Astrocyte of the cerebellum (primary cell): ENCODE results near the gene ATP8A2.

Source experiments
- DNase-seq: peaks from one replicate; pipeline ENCODE4 v3.0.0-alpha.2; 2011; ENCODE audit warnings: low read depth
- H3K4me3 ChIP-seq: 2 replicates; pipeline ENCODE4 v1.5.1; 2011; ENCODE audit warnings: mild to moderate bottlenecking, low read depth, low read length, moderate library complexity
- in situ Hi-C: cut with HindIII; loops from 2 replicates; pipeline ENCODE4 v1.10.0; 2017; ENCODE audit warnings: low sequenced_read_pairs
- TF ChIP-seq, protein P1 (sequence below): IDR thresholded peaks from 2 replicates; pipeline ENCODE4 v1.5.1; 2012; ENCODE audit warnings: low read length, low read depth, moderate library complexity, mild to moderate bottlenecking; ENCODE audit errors: missing control alignments

ATP8A2 gene

DNA sequence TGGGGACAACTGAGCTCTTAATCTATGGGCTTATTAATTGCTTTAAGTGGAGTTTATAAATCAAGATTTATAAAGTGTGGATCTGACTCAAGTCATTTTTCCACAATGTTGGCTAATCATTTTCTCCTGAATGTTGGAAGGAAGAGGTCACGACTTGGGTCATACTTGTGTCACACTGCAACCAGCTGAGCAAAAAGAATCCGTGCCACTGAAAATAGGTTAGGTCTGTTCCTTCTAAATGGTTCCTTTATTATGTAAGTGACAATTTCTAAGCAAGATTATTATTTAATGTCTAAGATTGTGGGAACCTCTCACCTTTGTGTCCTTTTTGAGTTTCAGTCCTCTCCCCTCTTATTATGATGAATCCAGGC, 501.5 kb downstream of the ATP8A2 start:
- H3K4me3 ChIP-seq, result no peak overlapping the region
- DNase-seq, result no peak
- in situ Hi-C loops, result no loop called here
- TF ChIP-seq, protein P1, sequence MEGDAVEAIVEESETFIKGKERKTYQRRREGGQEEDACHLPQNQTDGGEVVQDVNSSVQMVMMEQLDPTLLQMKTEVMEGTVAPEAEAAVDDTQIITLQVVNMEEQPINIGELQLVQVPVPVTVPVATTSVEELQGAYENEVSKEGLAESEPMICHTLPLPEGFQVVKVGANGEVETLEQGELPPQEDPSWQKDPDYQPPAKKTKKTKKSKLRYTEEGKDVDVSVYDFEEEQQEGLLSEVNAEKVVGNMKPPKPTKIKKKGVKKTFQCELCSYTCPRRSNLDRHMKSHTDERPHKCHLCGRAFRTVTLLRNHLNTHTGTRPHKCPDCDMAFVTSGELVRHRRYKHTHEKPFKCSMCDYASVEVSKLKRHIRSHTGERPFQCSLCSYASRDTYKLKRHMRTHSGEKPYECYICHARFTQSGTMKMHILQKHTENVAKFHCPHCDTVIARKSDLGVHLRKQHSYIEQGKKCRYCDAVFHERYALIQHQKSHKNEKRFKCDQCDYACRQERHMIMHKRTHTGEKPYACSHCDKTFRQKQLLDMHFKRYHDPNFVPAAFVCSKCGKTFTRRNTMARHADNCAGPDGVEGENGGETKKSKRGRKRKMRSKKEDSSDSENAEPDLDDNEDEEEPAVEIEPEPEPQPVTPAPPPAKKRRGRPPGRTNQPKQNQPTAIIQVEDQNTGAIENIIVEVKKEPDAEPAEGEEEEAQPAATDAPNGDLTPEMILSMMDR, result no peak

DNA sequence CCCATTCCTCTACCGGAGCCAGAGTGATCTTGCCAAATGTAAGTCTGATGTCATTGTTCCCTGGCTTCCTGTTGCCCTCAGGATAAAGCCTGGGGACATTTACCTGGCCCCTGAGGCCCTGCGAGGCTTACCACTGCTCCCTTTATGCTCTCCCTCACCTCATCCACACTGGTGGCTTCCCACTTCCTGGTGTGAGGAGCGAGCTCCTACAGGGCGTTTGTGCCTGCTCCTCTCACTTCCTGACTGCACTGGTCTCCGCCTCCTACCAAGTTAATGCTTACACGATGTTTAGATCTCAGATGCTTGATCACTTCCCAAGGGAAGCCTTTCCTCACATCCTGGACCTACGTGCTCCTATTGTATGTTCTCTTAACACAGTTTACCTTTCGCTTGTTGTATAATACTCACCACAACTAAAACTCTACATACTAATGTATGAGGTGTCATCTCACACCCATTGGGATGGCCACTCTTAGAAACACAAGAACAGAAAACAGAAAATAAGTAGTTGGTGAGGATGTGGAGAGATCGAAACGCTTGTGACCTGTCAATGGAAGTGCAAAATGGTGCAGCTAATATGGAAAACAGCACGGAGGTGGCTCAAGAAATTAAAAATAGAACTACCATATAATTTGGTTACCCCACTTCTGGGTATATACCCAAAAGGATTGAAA, 502.4 kb downstream of the ATP8A2 start:
- TF ChIP-seq, protein P1, result no peak
- no peak overlapping the region for H3K4me3 ChIP-seq
- in situ Hi-C loops, result no loop called here
- no peak for DNase-seq

DNA sequence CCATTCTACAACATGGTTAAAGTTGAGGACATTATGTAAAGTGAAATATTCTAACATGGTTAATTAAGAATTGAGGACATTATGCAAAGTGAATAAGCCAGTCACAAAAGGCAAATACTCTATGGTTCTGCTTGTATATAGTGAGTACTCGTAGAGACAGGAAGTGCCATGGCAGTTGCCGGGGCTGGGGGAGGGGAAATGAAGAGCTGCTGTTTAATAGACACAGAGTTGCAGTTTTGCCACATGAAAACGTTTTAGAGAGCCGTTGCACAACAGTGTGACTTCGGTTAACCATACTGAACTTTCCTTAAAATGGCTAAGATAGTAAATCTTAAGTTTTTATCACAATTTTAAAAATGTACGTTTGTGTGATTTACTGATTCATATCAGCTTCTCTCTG, 503.1 kb downstream of the ATP8A2 start:
- no peak for DNase-seq

DNA sequence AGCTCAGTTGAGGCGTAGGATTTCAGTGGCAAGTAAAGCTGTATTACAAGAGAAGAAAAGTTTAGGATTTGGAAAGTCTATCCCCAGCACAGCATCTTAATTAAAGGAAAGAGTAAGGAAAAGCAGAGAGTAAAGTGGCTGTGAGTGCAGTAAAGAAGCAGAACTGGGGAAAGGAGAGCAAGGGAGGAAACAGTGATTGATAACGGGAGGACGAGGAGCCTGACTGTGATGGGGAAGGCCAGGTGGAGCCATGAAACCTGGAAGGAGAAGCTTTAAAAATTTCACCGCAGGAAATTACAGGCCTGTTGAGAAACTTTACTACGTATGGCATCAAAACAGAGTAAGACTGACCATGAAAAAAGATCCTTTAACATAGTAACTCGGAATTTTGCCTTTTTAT, 504.5 kb downstream of the ATP8A2 start:
- TF ChIP-seq, protein P1, result no peak
- DNase-seq, result no peak
- in situ Hi-C loops, result no loop called here
- no peak overlapping the region for H3K4me3 ChIP-seq

More for the DNA sequence above, 503.1 kb downstream of the ATP8A2 start:
- TF ChIP-seq, protein P1, result no peak
- H3K4me3 ChIP-seq, result no peak overlapping the region
- in situ Hi-C loops, result no loop called here

DNA sequence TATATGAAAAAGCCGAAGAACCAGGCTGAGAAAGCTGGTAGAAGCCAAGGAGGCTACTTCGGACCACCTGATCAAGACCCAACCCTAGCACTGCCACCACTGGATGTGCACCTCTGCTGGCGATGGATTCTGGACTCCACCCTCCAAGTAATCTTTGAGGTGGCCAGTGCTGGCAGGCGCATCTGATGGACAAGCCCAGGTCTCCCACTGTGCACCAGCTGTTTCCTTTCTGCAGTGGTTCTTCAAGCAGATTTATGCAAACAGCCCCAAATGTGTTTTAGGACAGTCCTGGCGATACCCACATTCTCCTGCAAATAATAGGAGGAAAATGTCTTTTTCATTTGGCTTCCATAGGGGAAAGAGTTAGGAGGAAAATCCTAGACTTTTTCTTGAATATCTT, 507.7 kb downstream of the ATP8A2 start:
- DNase-seq, result no peak
- in situ Hi-C loops, result no loop called here
- H3K4me3 ChIP-seq, result no peak overlapping the region
- TF ChIP-seq, protein P1, result no peak

DNA sequence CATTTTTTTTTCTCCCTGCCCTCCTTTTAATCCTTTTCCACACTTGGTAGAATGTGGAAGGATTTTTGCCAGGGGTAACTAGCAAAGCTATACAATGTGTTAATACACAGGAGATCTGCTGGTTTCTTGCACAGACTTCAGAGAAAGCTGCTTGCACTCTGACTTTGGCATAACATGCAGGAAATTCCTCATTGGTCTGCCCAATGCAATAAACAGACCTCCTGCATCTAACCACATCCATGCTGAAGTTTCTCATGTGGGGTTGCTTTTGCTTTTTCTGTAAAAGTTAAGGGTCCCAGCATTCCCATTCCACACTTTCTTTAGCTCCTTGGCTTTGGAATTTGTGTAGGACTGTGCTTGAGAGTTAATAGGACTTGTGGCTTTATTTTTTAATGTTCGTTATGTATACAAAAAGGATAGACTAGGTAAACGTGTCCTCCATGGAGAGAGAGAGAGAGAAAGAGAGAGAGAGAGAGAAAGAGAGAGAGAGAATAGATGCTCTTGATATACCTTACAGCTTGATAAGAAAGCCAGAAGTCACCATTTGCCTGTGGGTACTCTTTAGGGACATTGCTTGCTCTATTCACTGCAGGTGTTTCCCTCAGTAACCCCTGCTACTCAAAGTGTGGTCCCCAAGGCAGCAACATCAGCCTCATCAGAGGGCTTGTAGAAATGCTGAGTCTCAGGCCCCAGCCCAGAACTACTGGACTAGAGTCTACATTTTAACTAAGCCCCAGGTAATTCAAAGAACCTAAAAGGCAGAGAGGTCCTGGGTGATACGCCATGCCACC, 509.6 kb downstream of the ATP8A2 start:
- TF ChIP-seq, protein P1, result no peak
- in situ Hi-C loops, result loop anchor here (10.0 kb wide), 1 partner anchor 63 kb away; no protein-coding TSS in a partner anchor
- peak; percentile 83 for DNase-seq
- H3K4me3 ChIP-seq, result no peak overlapping the region
